T47D (cell line): Measurements from ENCODE around the gene XYLT2.
"Not testable (repeated sequence)": the region's sequence is repeated elsewhere in the genome, so short reads cannot be mapped to it uniquely, and the experiment has no call there.

ENCODE experiments used
- DNase-seq, 2 experiments: peaks; one replicate each; pipeline versions ENCODE4 v3.0.0 to v3.0.0-alpha.2; 2011 to 2012; ENCODE audit warnings: low read depth in 1 of 2, low spot score in 1 of 2
- JUND ChIP-seq: IDR thresholded peaks from 2 replicates; pipeline ENCODE4 v1.6.1; 2012; ENCODE audit warnings: low read depth
- in situ Hi-C: cut with HindIII; loops from 2 replicates; pipeline ENCODE4 v1.10.0; 2016; ENCODE audit warnings: low sequenced_read_pairs, low pct_unique_long_range_greater_than_20kb

The XYLT2 gene

GRCh38 chr17:50328363-50329325 lies 17.3 kb upstream of the XYLT2 start:
- no peak for DNase-seq
- in situ Hi-C loops: no loop called here
- no peak for TF ChIP-seq JUND

GRCh38 chr17:50329716-50330115 lies 16.2 kb upstream of the XYLT2 start:
- in situ Hi-C loops: no loop called here
- no peak for DNase-seq
- TF ChIP-seq JUND: no peak

DNA sequence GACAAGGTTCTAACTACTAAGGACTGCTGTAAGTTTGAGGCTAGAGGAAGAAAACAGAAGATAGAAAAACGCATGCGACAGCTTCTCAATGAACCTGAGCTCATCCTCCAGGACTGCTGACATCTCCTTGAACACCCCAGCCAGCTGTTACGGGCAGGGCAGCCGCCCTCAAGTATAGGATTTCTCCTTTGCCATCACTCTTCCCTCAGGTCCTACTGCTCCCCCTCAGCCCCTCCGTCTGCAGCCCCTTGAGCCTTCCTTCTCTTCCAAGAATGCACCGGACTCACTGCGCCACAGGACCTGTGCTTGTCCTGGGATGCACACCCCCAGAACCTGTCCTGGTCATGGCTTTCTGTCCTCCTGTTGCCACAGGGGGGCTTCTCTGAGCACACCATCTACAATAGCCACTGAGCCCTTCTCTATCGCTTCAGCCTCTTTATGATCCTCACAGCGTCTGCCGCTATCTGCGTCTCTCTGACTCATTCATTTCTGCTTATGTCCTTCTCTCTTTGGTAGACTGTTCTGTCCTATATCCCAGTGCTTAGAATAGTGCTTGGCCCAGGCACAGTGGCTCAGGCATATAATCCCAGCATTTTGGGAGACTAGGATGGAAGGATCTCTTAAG lies 15.7 kb upstream of the XYLT2 start:
- DNase-seq: no peak
- no peak for TF ChIP-seq JUND
- in situ Hi-C loops: no loop called here

DNA sequence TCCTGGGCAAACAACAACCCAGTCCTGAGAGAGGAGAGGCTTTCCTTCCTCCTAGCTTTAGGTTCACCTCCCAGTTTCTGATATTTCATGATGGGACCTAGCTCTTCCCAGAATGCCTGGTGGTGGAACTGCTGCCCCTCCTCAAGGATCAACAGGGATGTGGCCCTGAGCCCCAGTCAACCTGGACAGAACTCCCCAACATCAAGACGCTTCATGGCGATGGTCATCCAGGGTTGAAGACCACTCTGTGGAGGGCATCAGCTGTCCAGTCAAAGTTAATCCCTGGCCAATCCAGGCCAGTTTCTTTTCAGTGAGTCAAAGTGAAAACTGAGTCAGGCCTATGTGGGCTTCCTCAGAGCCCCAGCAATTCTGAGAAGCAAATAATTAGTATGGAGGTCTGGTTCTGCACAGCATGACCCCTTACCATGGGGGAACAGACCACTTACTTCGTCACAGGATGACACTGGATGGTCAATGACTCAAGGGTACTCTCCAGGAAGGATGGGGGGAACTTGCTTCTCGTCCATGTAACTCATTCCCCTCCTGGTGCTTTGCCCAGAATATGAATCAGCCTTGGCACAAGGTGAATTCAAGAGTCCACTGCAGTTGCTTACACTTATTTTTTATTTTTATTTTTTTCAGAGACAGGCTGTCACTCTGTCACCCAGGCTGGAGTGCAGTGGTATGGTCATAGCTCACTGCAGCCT lies 14.7 kb upstream of the XYLT2 start:
- no peak for TF ChIP-seq JUND
- in situ Hi-C loops: no loop called here
- DNase-seq: no peak

DNA sequence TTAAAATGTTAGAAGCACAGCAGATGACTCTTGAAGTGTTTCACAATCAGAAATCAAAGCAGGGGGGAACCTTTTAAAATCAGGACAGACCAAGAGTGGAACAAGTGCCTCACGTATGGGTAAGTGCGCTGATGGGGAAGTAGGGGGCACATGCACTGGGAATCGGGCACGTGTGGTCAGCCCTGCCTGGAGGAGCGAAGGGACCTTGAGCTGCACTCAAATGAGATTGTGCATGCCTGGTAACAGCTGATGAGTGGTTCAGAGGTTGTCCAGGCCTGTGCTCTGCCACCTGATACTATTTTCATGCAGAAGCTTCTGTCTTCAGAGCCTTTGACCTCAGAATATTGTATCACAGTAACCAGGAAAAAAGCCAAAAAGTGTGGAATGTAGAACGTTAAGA lies 13.7 kb upstream of the XYLT2 start:
- no peak for TF ChIP-seq JUND
- DNase-seq: no peak
- in situ Hi-C loops: no loop called here

DNA sequence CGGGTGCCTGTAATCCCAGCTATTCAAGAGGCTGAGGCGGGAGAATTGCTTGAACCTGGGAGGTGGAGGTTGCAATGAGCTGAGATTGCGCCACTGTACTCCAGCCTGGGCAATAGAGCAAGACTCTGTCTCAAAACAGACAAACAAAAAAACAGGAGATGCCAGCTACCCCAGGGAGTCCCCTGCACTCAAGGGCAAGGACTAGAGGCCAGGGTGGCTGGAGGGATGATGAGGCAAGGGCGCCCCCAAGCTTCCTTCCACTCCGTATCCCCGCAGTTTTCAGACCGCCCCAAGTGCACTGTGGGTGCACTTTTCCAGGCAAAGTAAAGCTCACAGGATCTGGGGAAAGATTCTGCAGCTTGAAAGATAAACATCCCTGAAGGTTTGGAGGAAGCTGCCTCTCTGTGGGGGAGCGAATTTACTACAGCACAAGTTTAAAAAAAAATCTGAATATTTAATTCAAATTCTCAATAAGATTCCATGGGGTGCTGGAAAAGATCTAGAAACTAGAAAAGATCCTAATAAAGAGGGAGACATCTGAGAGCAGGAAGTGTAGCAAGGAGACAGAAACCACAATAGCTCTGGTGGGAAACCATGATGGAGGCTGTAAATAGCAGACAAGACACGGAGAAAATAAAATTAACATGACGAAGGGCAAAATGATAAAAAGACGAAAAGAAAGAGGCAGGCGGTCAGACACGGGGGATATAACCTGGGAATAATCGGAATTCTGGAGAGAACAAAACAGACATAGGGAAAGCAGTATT lies 12.5 kb upstream of the XYLT2 start:
- DNase-seq: peak in 1 of 2 experiments; percentile 54

GRCh38 chr17:50337956-50338355 lies 8.0 kb upstream of the XYLT2 start:
- TF ChIP-seq JUND: no peak
- in situ Hi-C loops: no loop called here
- DNase-seq: no peak

More for the DNA sequence above, 12.5 kb upstream of the XYLT2 start:
- in situ Hi-C loops: not testable (repeated sequence)

- no peak for DNase-seq
- no peak for TF ChIP-seq JUND
- in situ Hi-C loops: no loop called here
Observed at GRCh38 chr17:50338645-50339044, 7.3 kb upstream of the XYLT2 start.

DNA sequence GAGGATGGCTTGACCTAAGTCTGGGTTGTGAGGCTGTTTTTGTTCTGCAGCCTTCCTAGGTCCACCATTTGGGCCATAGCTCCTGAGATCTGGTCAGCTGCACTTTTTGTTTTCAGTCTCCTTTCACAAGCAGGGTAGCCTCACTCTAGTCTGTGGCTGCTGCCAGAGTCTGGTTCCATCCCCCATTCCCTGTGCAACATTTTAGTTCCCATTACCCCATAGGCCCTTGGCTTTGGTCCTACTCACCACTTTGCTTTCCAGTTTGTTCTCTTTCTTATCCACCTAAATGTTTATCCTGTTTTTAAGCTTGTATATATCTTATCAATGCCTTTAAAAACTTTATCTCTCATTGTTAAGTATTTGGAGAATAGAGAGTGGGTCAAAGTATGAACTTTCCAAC lies 6.5 kb upstream of the XYLT2 start:
- TF ChIP-seq JUND: no peak
- in situ Hi-C loops: no loop called here
- no peak for DNase-seq

DNA sequence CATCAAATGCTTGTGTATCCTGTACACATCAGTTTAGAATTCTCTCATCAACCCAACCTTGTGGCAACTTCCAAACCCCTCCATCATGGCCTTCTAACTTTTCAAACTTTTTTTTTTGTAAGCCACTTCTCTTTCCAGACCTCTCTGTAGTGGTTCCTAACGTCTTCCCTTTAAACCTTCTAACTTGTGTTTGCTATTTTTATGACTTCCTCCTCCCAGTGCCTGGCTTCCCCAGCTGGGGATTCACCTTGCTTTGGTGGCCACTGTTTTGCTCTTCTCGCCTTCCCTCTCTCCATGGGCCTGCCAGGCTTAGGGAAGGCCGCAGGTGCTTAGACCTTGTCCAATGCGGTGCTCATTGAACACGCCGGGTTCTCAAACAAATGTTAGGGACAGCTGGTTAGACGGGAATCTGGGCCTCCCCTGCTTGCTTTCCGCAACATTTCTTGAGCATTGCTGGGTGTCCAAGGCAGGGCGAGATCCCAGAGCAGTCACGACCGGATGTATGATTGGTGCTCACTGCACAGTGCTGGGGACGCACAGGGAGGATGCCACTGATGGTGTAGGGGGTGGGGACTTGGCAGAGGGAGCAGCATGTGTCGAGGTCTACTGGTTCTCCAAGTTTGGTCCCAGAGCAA lies 1.1 kb upstream of the XYLT2 start:
- peak in 1 of 2 experiments; percentile 83 for DNase-seq
- in situ Hi-C loops: no loop called here
- TF ChIP-seq JUND: no peak

- TF ChIP-seq JUND: no peak
- in situ Hi-C loops: no loop called here
- DNase-seq: peak; percentile 61 to 66
Observed at GRCh38 chr17:50346313-50347116, 589 bp downstream of the XYLT2 start.
